ENCODE data around the gene SCAMP1. TPM values are rescaled to one million over a fixed set of nuclear protein-coding genes. Genes with fewer than 3 reads are reported as not detected.

SCAMP1 gene
- total RNA-seq, 1 experiment from 2014 or later, result 28.7 TPM

- CTCF ChIA-PET, result no interaction called here
- DNase-seq (ENCODE audit: low spot score), result no peak
- peaks cover 5% of the 10 kb centered on the region for H3K36me3 ChIP-seq (ENCODE audit: insufficient read depth, low read length, poor library complexity, severe bottlenecking)
- no peak overlapping the region for H3K4me3 ChIP-seq (ENCODE audit: low read depth, low read length, poor library complexity, severe bottlenecking)
- intact Hi-C loops (cut with micrococcal nuclease; ENCODE audit: unreplicated experiment), result no loop called here
- no peaks in the 10 kb centered on the region for H3K4me1 ChIP-seq (ENCODE audit: insufficient read depth, low read length, poor library complexity, severe bottlenecking)
- H3K9me3 ChIP-seq (ENCODE audit: low read depth, low read length, poor library complexity, severe bottlenecking), result no peaks in the 10 kb centered on the region
- H3K27me3 ChIP-seq (replicated peaks; ENCODE audit: insufficient read depth, low read depth, low read length, poor library complexity), result no peaks in the 10 kb centered on the region
- TF ChIP-seq EZH2 (IDR thresholded peaks at IDR 0.05; ENCODE audit: borderline replicate concordance, low read depth, low read length, poor library complexity, severe bottlenecking) (no peak), CTCF (conservative IDR thresholded peaks at IDR 0.05; ENCODE audit: low read depth, low read length) (no peak)
- no TSS peak for BruUV-seq (replicated peaks)
- no peak overlapping the region for H3K27ac ChIP-seq (ENCODE audit: low read depth, low read length, poor library complexity, severe bottlenecking)
- POLR2A ChIA-PET (ENCODE audit: low non-redundant PET), result no interaction called here
Measured at GRCh38 chr5:78424665-78425064, 64.2 kb downstream of the SCAMP1 start.

GRCh38 chr5:78429332-78429980 lies 69.0 kb downstream of the SCAMP1 start:
- intact Hi-C loops (cut with micrococcal nuclease; ENCODE audit: unreplicated experiment), result no loop called here
- TF ChIP-seq EZH2 (IDR thresholded peaks at IDR 0.05; ENCODE audit: borderline replicate concordance, low read depth, low read length, poor library complexity, severe bottlenecking) (no peak), CTCF (conservative IDR thresholded peaks at IDR 0.05; ENCODE audit: low read depth, low read length) (no peak)
- ChIA-PET CTCF (no interaction called here), POLR2A (ENCODE audit: low non-redundant PET) (no interaction called here)
- no peaks in the 10 kb centered on the region for H3K9me3 ChIP-seq (ENCODE audit: low read depth, low read length, poor library complexity, severe bottlenecking)
- no peak for DNase-seq (ENCODE audit: low spot score)
- no peak overlapping the region for H3K4me3 ChIP-seq (ENCODE audit: low read depth, low read length, poor library complexity, severe bottlenecking)
- no peak overlapping the region for H3K27ac ChIP-seq (ENCODE audit: low read depth, low read length, poor library complexity, severe bottlenecking)
- no peaks in the 10 kb centered on the region for H3K4me1 ChIP-seq (ENCODE audit: insufficient read depth, low read length, poor library complexity, severe bottlenecking)
- no peaks in the 10 kb centered on the region for H3K27me3 ChIP-seq (replicated peaks; ENCODE audit: insufficient read depth, low read depth, low read length, poor library complexity)
- H3K36me3 ChIP-seq (ENCODE audit: insufficient read depth, low read length, poor library complexity, severe bottlenecking), result no peaks in the 10 kb centered on the region
- BruUV-seq (replicated peaks), result no TSS peak

- no peaks in the 10 kb centered on the region for H3K36me3 ChIP-seq (ENCODE audit: insufficient read depth, low read length, poor library complexity, severe bottlenecking)
- H3K27ac ChIP-seq (ENCODE audit: low read depth, low read length, poor library complexity, severe bottlenecking), result no peak overlapping the region
- no TSS peak for BruUV-seq (replicated peaks)
- no peaks in the 10 kb centered on the region for H3K9me3 ChIP-seq (ENCODE audit: low read depth, low read length, poor library complexity, severe bottlenecking)
- no peaks in the 10 kb centered on the region for H3K27me3 ChIP-seq (replicated peaks; ENCODE audit: insufficient read depth, low read depth, low read length, poor library complexity)
- POLR2A ChIA-PET (ENCODE audit: low non-redundant PET), result no interaction called here
- no peak for DNase-seq (ENCODE audit: low spot score)
- intact Hi-C loops (cut with micrococcal nuclease; ENCODE audit: unreplicated experiment), result no loop called here
- H3K4me1 ChIP-seq (ENCODE audit: insufficient read depth, low read length, poor library complexity, severe bottlenecking), result no peaks in the 10 kb centered on the region
- TF ChIP-seq CTCF (conservative IDR thresholded peaks at IDR 0.05; ENCODE audit: low read depth, low read length) (no peak), EZH2 (IDR thresholded peaks at IDR 0.05; ENCODE audit: borderline replicate concordance, low read depth, low read length, poor library complexity, severe bottlenecking) (no peak)
- H3K4me3 ChIP-seq (ENCODE audit: low read depth, low read length, poor library complexity, severe bottlenecking), result no peak overlapping the region
- CTCF ChIA-PET, result interaction anchor here (0.7 kb wide), 1 partner anchor 37 kb away, joined by 3 read pairs; no protein-coding TSS in a partner anchor
Measured at GRCh38 chr5:78430866-78431265, 70.4 kb downstream of the SCAMP1 start.

Measured in A673 (cell line).